NCI-H2171 (cell line): ENCODE measurements around the gene LMTK3.
A peak's percentile ranks its signal among the peaks of the same experiment; 100 is the strongest.
"Not testable (repeated sequence)": the region's sequence is repeated elsewhere in the genome, so short reads cannot be mapped to it uniquely, and the experiment has no call there.

Experiments used
- DNase-seq: peaks from one replicate; lab custom pipeline; 2025; lab: John Stamatoyannopoulos, UW

The LMTK3 gene

DNA sequence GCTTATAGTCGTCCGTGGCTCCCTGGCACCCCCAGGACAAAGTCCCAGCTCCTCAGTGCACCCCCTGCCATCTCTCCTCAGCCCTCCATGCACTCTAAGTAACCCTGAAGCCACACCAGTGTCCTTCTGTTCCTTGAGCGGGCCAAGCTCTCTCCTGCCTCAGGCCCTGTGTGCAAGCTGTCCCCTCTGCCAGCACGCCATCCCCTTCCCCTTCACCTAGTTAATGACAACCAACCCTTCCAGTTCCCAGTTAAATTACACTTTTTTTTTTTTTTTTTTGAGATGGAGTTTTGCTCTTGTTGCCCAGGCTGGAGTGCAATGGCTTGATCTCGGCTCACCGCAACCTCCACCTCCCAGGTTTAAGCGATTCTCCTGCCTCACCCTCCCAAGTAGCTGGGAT, 23.2 kb downstream of the LMTK3 start:
- not testable (repeated sequence) for DNase-seq

DNA sequence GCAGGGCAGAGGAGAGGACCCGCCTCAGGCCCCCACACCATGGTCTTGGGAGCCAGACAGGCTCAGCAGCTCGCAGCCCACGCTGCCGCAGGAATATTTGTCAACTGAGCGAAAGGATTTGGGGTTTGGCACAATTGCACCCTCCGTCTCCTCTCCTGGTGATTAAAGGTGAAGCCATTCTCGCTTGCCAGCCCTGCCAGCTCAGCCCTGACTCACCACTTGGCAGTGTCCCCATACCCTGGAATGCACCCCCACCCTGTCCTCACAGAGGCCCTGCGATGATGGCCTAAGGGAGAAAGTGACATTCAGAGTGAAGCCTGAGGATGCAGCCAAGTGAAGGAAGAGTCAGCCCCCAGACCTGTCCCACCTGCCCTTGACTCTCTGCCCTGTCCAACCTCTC, 23.7 kb downstream of the LMTK3 start:
- no peak for DNase-seq

DNA sequence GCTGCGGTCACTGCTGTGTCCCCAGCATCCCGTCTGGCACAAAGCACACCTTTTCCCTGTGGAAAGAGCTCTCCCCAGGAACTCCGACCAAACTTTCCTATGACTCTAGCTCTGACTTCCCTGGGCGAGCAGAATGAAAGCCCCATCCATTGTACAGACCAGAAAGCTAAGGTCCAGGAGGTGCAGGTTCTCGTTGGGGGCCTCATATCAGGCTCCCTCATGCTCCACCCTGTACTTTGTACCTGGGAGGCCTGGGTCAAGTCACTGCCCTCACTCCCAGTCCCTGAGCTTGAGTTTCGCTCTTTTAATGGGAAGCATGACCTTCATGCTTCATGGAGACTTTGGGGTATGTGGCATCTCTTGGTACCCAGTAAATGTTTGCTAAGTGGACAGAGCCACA, 24.1 kb downstream of the LMTK3 start:
- DNase-seq = no peak

DNA sequence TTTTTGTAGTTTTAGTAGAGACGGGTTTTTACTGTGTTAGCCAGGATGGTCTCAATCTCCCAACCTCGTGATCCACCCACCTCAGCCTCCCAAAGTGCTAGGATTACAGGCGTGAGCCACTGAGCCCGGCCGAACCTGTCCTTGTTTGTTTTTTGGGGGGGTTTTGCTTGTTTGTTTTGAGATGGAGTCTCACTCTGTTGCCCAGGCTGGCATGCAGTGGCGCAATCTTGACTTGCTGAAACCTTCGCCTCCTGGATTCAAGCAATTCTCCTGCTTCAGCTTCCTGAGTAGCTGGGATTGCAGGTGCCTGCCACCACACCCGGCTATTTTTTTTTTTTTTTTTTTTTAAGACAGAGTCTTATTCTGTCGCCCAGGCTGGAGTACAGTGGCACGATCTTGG, 24.9 kb downstream of the LMTK3 start:
- not testable (repeated sequence) for DNase-seq

DNA sequence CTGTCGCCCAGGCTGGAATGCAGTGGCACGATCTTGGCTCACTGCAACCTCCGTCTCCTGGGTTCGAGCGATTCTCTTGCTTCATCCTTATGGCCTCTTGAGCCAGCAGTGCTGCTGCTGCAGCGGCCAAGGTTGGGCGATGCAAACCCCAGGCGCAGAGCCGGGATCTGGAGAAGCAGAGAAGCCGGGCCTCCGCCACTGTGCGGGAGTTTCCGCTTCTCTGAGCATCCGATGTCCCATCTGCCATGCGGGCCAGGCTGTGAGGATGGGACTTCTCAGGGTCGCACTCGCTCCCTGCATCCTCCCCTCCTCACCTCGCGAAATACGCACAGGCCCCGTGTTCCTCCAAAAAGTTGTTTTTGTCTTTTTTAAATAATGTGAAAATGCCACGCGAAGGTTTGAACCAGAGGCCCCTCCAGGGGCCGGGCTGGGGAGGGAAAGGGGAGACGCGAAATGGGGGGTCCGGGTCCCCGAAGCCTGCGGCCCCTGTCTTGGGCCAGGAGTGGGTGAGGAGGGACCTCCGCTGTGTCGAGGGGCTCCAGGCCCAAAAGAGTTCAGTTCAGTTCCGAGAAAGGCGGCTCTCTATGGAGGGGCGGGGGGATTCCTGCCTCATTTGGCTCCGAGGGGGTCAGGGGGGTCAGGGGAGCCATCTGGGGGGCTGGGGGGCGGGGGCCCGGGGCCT, 26.6 kb downstream of the LMTK3 start:
- peak; percentile 28 for DNase-seq

DNA sequence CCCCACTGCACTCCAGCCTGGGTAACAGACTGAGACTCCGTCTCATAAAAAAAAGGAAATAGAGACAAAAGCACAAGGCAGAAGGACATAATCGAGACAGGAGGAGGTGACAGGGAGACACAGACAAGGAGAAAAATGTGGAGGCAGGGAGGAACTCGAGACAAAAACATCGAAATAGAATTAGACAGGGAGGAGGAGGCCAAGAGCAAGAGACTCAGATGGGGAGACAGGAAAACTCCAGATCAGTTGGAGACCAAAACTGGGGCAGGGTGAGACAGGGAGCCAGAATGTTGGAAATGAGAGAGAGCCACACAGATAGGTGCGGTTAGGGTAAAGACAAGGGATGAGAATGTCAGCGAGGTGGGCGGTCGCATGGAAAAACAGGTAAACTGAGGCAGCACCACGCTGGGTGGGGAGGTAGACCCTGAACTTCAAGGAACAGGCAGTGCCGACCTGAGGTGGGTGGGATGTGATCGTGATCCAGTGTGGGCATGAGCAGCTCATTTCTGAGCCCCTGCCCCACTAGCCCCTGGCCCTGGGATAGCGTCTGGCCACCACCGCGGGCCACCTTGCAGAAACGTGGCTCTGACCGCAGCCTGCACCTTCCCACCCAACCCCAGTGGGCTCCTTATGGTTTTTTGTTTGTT, 27.3 kb downstream of the LMTK3 start:
- no peak for DNase-seq

DNA sequence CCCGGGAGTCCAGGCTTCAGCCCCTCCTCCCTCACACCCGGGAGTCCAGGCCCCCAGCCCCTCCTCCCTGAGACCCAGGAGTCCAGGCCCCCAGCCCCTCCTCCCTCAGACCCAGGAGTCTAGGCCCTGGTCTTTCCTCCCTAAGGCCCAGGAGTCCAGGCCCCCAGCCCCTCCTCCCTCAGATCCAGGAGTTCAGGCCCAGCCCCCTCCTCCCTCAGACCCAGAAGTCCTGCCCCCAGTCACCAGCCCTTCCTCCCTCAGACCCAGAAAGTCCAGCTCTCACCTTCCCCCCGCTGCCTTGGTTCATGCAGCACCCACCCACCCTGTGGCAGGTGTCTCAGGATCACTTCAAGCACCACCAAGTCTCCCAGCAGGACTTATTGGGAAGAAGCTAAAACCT, 28.3 kb downstream of the LMTK3 start:
- no peak for DNase-seq

DNA sequence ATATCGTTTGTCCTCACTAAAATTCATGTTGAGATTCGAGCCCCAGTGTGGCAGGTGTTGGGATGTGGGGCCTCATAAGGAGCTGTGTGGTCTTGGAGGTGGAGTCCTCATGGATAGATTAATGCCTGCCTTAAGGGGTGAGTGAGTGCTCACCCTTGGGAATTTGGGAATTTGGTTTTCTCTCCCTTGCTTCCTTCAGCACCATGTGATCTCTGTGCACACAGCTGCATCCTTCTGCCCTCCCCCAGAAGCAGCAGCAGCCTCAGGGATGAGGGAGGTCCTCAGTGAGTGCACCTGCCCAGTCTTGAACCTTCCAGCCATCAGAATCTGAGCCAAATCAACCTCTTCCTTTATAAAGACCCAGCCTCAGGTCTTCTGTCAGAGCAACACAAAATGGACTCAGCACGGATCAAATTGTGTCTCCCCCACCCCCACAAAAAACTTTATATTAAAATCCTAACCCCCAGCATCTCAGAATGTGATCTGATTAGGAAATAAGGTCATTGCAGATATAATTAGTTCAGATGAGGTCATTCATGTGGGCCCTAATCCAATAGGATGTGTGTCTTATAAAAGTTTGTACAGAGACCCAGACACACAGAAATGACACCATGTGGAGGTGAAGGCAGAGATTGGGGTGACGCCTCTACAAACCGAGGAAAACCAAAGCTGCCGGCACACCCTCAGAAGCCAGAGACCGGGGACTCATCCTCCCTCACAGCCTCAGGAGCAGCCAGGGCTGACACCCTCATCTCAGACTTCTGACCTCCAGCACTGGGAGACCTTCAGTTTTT, 29.6 kb downstream of the LMTK3 start:
- no peak for DNase-seq

DNA sequence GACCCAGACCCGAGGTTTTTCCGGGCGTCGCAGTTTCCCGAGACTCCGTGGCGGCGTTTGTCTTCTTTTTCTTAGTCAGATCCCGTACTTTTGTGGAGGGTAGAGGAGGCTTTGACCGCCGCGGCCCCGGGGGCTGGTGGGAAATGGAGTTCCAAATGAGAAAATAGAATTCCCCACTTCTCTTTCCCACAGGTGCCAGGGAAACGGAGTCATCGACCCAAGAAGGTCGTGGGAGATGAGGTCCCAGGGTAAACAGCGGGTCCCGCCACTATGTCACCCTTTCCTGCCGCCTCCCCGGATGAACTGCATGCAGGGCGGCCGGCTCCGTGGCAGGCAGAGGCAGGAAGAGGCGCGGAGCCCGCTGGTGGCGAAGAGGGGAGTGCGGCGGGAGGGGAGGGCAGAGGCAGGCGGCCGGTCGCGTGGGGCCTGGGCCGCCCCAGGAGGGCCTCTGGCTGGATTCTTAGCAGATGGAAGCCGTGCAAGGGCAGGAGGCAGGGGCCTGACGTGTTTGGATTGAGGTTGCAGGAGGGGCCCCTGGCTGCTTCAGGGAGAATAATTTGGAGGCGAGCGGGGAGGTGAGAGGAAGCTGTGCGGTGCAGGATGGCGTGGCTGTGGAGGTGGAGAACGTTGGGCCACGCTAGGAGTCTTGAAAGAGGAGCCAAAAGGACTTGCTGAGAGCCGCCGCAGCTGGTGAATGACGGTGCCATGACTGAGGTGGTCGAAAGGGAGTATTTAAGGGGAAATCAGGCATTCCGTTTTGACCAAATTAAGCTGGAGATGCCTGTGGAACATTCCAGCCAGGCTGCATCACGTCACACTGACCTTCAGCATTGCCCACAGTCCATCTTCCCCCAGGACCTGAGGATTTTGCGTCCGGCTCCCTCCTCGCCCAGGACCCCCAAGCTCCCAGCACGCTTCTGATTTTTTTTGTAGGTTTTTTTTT, 30.8 kb downstream of the LMTK3 start:
- no peak for DNase-seq

DNA sequence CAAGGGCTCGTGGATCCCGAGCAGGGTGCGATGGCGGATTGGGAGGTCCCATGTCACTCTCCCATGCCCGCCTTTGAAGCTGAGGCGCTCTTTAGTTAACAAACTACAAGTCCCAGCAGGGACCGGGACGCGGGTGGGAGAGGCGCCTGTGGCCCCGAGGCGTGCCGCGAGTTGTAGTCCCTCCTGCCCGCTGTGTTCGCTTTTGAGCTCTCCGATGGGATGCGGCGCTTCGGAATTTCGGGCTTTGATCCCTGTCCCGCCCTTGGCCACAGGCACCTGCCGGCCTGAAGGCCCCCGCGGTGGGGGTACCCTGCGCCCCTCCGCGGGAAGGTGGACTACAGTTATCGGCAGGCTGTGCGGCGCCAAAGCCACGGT, 31.5 kb downstream of the LMTK3 start:
- DNase-seq = no peak

DNA sequence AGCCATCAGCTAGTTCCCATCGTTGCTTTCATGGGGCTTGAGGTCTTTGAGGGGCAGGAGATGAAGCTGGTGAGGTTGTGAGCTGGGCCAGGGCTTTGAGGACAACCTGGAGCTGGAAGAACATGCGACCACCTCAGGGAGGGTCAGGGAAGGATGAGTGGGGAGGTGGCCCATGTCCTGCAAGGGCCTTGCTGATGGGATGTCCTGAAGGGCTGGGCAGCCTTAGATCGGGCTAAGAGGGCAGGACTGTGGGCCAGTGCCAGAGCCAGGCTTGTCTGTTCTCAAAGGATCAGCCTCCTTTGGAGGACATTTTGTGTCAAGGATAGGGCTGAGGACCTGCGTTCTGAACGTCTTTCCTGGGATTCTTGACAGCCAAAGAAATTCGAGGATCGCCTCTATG, 31.9 kb downstream of the LMTK3 start:
- no peak for DNase-seq

DNA sequence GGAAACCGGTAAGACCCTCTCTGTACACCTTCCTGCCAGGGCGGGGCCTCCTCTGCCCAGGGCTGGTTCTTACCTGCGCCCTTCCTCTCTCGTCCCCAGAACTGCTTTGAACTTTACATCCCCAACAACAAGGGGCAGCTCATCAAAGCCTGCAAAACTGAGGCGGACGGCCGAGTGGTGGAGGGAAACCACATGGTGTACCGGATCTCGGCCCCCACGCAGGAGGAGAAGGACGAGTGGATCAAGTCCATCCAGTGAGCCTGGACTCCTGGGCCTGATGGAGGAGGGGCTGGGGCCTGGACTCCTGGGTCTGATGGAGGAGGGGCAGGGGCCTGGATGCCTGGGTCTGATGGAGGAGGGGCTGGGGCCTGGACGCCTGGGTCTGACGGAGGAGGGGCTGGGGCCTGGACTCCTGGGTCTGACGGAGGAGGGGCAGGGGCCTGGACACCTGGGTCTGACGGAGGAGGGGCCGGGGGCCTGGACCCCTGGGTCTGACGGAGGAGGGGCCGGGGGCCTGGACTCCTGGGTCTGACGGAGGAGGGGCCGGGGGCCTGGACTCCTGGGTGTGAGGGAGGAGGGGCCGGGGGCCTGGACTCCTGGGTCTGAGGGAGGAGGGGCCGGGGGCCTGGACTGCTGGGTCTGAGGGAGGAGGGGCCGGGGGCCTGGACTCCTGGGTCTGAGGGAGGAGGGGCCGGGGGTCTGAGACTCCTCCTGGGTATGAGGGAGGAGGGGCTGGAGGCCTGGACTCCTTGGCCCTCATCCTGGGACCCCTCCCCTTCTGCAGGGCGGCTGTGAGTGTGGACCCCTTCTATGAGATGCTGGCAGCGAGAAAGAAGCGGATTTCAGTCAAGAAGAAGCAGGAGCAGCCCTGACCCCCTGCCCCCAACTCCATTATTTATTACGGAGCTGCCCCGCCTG, 33.0 kb downstream of the LMTK3 start:
- DNase-seq = no peak

DNA sequence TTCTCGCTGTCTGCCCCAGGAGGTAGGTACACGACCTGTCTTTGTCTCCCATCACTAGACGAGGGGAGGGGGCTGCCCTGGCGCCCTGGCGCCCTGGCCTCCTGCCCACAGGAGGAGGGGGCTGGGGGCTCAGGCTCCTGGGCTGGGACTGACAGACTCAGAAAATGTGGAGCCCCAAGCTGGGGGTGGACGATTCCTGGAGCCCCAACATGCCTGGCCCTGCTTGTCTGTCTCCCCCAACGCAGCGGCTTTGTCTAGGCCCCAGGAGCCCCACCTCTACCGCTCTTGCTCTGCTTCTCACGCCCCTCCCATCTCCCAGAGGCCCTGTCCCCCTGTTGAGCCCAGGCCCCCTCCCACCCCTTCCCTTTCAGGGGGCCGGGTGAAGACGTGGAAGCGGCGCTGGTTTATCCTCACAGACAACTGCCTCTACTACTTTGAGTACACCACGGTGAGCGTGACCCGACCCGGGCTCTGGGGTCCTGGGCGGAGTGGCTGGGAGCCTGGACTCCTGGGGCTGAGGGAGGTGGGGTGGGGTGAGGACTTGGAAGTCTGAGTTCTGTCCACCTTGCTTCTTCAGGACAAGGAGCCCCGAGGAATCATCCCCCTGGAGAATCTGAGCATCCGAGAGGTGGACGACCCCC, 33.8 kb downstream of the LMTK3 start:
- DNase-seq = no peak

DNA sequence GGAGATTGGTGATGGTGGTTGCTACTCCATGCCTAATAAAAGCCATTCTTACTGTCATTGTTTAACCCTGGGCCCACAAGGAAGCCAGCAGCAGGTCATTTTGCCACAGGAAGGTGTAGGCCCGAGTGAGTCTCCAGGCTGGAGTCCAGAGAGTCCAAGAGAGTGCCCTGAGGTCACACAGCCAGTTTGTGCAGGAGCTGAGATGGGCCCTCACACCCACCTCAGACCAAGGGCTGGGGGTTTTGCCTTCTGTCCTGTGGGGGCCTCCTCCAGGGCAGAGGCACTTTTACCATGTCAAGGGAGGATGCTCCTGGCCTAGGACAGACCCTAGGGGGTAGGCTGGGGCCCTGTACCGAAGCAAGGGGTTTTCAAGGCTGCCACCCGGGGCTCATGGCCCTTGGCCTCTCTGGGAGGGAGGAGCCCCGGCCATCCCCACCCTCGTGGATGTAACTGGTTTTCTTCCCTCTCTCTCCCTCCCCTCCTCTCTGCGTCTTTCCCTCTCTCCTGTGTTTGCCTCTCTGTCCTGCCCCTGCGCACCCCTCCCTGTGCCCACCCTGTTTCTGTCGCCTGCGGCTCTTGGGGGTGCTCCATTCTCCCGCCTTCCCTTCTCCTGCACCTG, 34.5 kb downstream of the LMTK3 start:
- no peak for DNase-seq

DNA sequence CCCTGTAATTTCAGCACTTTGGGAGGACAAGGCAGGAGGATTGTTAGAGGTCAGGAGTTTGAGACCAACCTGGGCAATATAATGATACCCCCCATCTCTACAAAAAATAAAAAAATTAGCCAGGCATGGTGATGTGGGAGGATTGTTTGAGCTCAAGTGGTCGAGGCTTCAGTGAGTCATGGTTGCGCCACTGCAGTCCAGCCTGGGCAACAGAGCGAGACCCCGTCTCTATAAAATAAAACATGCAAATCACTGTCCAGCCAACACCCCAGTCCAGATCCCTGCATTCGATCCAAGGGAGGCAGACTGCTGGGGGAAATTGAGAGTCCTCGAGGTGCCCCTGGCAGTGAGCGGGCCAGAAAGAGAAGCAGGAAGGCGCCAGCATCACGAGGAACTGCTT, 35.5 kb downstream of the LMTK3 start:
- no peak for DNase-seq

DNA sequence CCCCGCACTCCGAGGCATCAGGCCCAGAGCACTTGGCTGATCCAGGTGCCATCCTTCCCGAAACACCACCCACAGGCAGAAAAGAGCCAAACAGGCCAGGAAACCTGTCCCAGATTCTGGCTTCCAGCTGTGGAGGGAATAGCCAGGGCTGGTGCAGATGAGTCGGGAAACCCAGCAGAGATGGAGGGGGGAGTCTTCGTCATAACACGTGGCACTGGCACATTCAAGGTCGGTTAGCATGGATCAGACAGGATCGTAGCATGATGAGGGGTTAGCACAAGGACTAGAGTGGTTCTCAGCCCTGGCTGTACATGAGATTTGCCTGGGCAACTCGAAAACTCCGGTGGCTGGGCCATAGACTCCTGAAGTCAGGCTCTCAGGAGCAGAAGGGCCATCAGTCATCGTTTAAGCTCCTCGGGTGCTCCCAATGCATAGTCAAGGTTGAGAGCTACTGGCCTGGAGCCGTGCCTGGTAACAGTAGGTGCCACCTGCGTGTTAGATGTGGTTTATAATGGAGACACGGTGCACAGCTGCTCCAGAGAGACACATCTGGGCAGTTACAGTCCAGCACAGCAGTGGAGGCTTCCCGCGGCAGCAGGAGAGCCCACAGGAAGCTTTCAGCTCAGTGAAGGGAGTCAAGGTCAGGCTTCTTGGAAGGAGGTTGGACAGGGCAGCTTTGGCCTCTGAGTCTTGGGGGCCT, 36.1 kb downstream of the LMTK3 start:
- no peak for DNase-seq

DNA sequence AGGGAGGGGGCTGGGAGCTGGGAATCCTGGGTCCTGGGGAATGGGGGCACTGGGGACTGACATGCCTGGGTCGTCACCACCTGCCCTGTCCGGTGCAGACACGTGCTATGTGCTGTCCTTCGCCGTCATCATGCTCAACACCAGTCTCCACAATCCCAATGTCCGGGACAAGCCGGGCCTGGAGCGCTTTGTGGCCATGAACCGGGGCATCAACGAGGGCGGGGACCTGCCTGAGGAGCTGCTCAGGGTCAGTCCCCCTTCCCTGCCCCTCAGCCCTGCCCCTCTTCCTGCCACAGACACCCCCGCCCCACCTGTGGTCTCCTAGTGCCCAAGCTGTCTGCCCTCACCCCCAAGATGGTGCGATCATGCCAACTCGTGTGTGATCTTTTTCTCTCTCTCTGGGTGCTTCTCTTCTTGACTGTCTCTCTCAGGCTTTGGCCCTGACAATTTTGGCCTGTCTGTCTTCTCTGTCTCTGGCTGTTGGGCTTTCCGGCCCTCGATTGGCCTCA, 37.5 kb downstream of the LMTK3 start:
- no peak for DNase-seq

DNA sequence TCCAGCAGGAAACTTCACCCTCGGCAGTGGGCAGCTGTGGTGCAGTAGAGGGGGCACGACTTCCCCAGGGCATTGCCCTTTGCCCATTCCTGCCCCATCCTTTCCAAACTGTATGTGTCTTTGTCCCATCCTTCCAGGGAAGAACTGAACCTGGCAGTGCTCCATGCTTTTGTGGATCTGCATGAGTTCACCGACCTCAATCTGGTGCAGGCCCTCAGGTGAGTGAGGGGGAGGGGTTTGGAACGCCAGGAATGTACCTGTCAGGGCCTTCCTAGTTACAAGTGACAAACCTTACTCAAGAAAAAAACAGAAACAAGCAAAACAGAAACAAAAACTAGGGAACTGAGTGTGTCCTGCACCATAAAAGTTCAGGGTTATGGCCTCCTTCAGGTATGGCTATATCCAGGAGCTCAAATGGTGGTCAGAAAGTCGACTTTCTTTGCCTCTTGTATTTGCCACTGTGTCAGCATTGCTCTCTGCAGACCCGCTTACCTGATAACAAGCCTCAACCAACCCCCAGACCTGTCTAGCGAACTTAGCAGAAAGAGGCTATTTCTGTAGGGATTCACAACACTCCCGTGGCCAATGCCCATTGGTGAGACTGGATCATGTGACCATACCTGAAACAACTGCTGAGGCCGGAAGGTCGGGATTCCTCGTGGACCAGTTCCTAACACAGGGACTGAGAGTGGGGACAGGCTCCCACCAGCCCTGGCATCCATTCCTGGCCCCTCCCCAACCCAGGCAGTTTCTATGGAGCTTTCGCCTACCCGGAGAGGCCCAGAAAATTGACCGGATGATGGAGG, 38.3 kb downstream of the LMTK3 start:
- DNase-seq = no peak
